Pancreas (tissue), 10 donors: Measurements from ENCODE around the gene SLIT1. TPM values are rescaled to one million over a fixed set of nuclear protein-coding genes. Genes with fewer than 3 reads are reported as not detected.

Experiments used
- ATAC-seq, 4 donors: fragments of 200-7000 bp; cut with Tn5 transposase; one replicate each; pipeline versions ENCODE4 v1.8.0 to v1.9.1; 2020; ENCODE audit warnings: mild to moderate bottlenecking in 4 of 4, moderate library complexity in 4 of 4
- DNase-seq, 6 donors: peaks; one replicate each; pipeline ENCODE4 v3.0.0-alpha.2; 2020
- FAIRE-seq: peaks from 2 replicates; lab custom pipeline; 2012; peaks lifted over from hg19 to GRCh38; lab: Jason Lieb, UNC
- H3K27ac ChIP-seq, 4 donors: fragments of 200-600 bp; sonication (generic); 1 replicate in 3 of 4; 2 replicates in 1 of 4; pipeline versions ENCODE4 v1.5.0 to v1.8.0; 2020
- H3K27me3 ChIP-seq, 4 donors: fragments of 200-600 bp; one replicate each; pipeline ENCODE4 v1.8.0; 2021
- H3K36me3 ChIP-seq, 3 donors: fragments of 200-600 bp; sonication (generic) in 1 of 3; one replicate each; pipeline versions ENCODE4 v1.5.0 to v1.8.0; 2020 to 2021
- H3K4me1 ChIP-seq, 3 donors: fragments of 200-600 bp; one replicate each; pipeline ENCODE4 v1.8.0; 2021
- H3K4me3 ChIP-seq, 4 donors: fragments of 200-600 bp; sonication (generic) in 2 of 4; one replicate each; pipeline versions ENCODE4 v1.5.0 to v1.8.0; 2020 to 2021
- H3K9me3 ChIP-seq, 4 donors: fragments of 200-600 bp; one replicate each; pipeline ENCODE4 v1.8.0; 2021
- CTCF ChIP-seq, 4 donors: fragments of 200-600 bp; sonication (generic) in 3 of 4; IDR thresholded peaks; one replicate each; pipeline versions ENCODE4 v1.5.0 to v1.8.0; 2021; ENCODE audit warnings: antibody characterized with exemption in 4 of 4
- WGBS, 2 donors: extraction: QIAGEN DNeasy Blood & Tissue Kit; methylation state at CpG; one replicate each; pipeline ENCODE4 v1.1.7; 2013; 5-methylcytosine and 5-hydroxymethylcytosine counted together
- intact Hi-C, 3 donors: fragments of 100-400 bp; cut with DNase I; formaldehyde crosslinking; loops; one replicate each; pipeline versions ENCODE4 v1.11.1 to v1.14.2; 2022
- polyA plus RNA-seq, 2 donors: library from polyadenylated mRNA; stranded (reverse); fragments of 200-250 nt; gene quantifications; one replicate each; pipeline ENCODE4 v1.2.3, GENCODE V29; 2013
- total RNA-seq, 6 donors: library from RNA; stranded (reverse); fragmentation: NEBNext Ultra II Directional in 4 of 6; extraction: Animal tissue kit (Norgen Biotek cat#: 25700) in 4 of 6; gene quantifications; one replicate each; pipeline versions ENCODE4 v1.2.1 to v1.2.4, GENCODE V29; 2021 to 2023
- donor health status: healthy with polysubstance abuse.
- donor health status: DM: no; HTN: no; CAD: no; lungs with moderate emphysema.
- donor health status: DM: no; HTN: no; CAD: no.
- donor health status: control.
- donor health status: control.
- donor health status: Bipolar disorder and iron deficiency.
- donor health status: DM: yes; HTN: yes; CAD: no.
- donor health status: DM: no; HTN: no; CAD: no.
- donor health status: DM: no; HTN: no; CAD: no.
- donor health status: DM: yes; HTN: yes; CAD: no.

The SLIT1 gene
- total and polyA plus RNA-seq, 8 donors, result 0.23 to 2.8 (median 0.89) TPM

- Histone ChIP-seq H3K27ac (no peak overlapping the region), H3K36me3 (no peaks in the 10 kb centered on the region), H3K4me3 (no peak overlapping the region), H3K27me3 (no peaks in the 10 kb centered on the region), H3K9me3 (no peaks in the 10 kb centered on the region), H3K4me1 (no peaks in the 10 kb centered on the region)
- intact Hi-C loops, result no loop called here
- TF ChIP-seq CTCF (IDR thresholded peaks at IDR 0.05), result no peak
- no peak for FAIRE-seq
- no peak for DNase-seq
- 81 to 90% methylated on average over 38 of the region's 38 CpGs for WGBS, 2 donors
- no peak for ATAC-seq
These were observed 142.8 kb downstream of the SLIT1 start for GRCh38 chr10:97042716-97043562.

- DNase-seq (no peak), ATAC-seq (no peak), FAIRE-seq (no peak)
- Histone ChIP-seq H3K27ac (no peak overlapping the region), H3K9me3 (no peaks in the 10 kb centered on the region), H3K36me3 (no peaks in the 10 kb centered on the region), H3K4me3 (no peak overlapping the region), H3K27me3 (no peaks in the 10 kb centered on the region), H3K4me1 (no peaks in the 10 kb centered on the region)
- no peak for TF ChIP-seq CTCF (IDR thresholded peaks at IDR 0.05)
- WGBS, 2 donors, result 85 to 88% methylated on average over 5 of the region's 5 CpGs
- intact Hi-C loops, result no loop called here
These were observed 143.7 kb downstream of the SLIT1 start for GRCh38 chr10:97042081-97042480.

GRCh38 chr10:97040706-97041105 is 145.1 kb downstream of the SLIT1 start:
- WGBS, 2 donors, result 69 to 80% methylated on average over 8 of the region's 8 CpGs
- DNase-seq, result no peak
- Histone ChIP-seq H3K4me1 (no peaks in the 10 kb centered on the region), H3K27ac (no peak overlapping the region), H3K27me3 (no peaks in the 10 kb centered on the region), H3K9me3 (no peaks in the 10 kb centered on the region), H3K36me3 (no peaks in the 10 kb centered on the region), H3K4me3 (no peak overlapping the region)
- FAIRE-seq, result no peak
- intact Hi-C loops, result no loop called here
- no peak for TF ChIP-seq CTCF (IDR thresholded peaks at IDR 0.05)
- ATAC-seq, result no peak

- TF ChIP-seq CTCF (IDR thresholded peaks at IDR 0.05), result no peak
- Histone ChIP-seq H3K27me3 (no peaks in the 10 kb centered on the region), H3K27ac (no peak overlapping the region), H3K4me3 (no peak overlapping the region), H3K4me1 (no peaks in the 10 kb centered on the region), H3K36me3 (no peaks in the 10 kb centered on the region), H3K9me3 (no peaks in the 10 kb centered on the region)
- ATAC-seq (no peak), FAIRE-seq (no peak), DNase-seq (no peak)
- intact Hi-C loops, result no loop called here
- WGBS, 2 donors, result 89 to 92% methylated on average over 9 of the region's 9 CpGs
These were observed 145.5 kb downstream of the SLIT1 start for GRCh38 chr10:97040248-97040584.

GRCh38 chr10:97039538-97040247 is 146.1 kb downstream of the SLIT1 start:
- ATAC-seq (no peak), DNase-seq (no peak), FAIRE-seq (no peak)
- Histone ChIP-seq H3K27me3 (no peaks in the 10 kb centered on the region), H3K9me3 (no peaks in the 10 kb centered on the region), H3K4me3 (no peak overlapping the region), H3K4me1 (no peaks in the 10 kb centered on the region), H3K36me3 (no peaks in the 10 kb centered on the region), H3K27ac (no peak overlapping the region)
- TF ChIP-seq CTCF (IDR thresholded peaks at IDR 0.05), result no peak
- intact Hi-C loops, result no loop called here
- WGBS, 2 donors, result 80 to 85% methylated on average over 15 to 16 of the region's 16 CpGs
